Renal cortex interstitium (tissue), 11 donors: Measurements from ENCODE around the gene PLEKHF1. TPM values are rescaled to one million over a fixed set of nuclear protein-coding genes. Genes with fewer than 3 reads are reported as not detected.

ENCODE experiments used
- DNase-seq, 11 donors: peaks; one replicate each; pipeline ENCODE4 v3.0.0-alpha.2; 2013; ENCODE audit warnings: low read depth in 9 of 11, low spot score in 4 of 11; ENCODE audit errors: extremely low read depth in 1 of 11
- polyA plus RNA-seq, 3 donors: library from polyadenylated mRNA; unstranded; fragments of 120-200 nt; gene quantifications; one replicate each; pipeline ENCODE4 v1.2.1, GENCODE V29; 2013; ENCODE audit not compliant: insufficient read length in 3 of 3

The PLEKHF1 gene
- polyA plus RNA-seq, 3 donors: 1.3 to 2.1 (median 2.0) TPM

DNA sequence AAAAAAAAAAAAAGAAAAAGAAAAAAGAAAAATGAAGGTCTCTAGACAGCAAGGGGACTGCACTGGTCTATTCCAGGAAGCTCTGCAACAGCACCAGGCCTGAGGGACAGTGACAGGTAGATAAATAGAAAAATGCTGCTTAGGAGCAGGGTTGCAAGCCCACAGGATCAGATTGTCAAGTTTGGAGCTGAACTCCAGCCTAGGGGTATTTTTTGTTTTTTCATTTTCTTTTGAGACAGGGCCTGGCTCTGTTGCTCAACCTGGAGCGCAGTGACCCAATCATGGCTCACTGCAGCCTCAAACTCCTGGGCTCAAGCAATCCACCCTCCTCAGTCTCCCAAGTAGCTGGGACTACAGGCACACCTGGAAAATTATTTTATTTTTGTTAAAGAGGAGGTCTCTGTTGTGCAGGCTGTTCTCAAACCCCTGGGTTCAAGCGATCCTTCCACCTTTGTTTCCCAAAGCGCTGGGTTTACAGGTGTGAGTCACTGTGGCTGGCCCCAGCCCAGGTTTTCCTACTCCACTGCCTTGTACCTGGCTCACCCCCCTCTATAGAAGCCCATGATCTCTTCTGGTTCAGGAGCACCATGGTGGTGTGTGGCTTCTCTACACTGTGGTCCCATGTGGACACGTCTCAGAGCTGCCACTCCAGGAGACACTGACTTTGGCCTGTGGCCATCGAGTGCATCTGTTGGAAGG, 35.3 kb upstream of the PLEKHF1 start:
- DNase-seq: no peak

DNA sequence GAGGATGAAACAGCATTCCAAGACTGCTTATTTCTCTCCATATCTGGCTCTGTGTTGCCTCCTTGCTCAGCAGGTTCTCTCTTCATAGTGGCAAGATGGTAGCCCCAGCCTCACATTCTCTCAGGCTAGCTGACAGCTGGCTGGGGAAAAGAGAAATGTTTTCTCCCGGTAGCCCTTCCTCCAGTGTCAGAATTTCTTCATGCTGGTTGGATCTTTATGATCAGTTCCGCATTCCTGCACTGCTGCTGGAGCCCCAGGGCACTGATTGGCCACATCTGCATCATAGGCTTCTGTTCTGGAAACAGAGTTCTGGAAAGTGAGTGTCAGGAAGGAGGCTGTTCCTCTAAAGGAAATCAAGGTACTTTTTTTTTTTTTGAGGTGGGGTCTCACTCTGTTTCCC, 34.6 kb upstream of the PLEKHF1 start:
- DNase-seq: no peak

DNA sequence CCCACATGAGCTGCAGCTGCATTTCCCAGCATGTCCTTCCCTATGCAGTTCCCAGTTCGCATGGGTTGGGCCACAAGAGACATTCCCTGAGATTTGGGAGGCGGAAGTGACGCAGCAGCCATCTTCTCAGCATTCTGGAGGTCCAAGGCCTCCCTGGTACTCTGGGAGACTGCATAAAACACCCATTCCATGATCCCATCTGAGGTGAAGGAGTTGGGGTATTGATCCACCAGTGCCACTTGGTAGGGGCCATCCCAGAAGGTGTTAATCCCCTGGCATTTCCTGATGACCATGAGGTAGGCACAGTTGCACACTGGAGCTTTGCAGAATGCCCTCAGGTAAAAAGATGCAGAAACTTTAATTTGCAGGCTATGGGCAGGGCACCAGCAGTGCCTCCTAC, 33.8 kb upstream of the PLEKHF1 start:
- no peak for DNase-seq

DNA sequence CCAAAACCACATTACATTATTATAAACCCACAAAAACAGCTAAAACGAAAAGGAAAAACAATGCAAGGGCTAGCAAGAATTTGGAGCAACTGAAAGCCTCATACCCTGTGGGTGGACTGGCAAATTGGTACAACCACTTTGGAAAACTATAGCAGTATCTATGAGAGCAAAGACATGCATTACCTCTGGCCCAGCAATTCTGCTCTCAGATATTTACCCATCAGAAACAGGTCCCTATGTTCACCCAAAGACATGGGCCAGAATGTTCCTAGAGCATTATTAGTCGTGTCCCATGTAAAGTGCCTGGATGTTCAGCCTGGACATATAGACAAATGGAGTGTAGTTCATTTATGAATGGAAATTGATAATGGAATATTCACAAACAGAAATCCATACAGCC, 31.3 kb upstream of the PLEKHF1 start:
- no peak for DNase-seq

DNA sequence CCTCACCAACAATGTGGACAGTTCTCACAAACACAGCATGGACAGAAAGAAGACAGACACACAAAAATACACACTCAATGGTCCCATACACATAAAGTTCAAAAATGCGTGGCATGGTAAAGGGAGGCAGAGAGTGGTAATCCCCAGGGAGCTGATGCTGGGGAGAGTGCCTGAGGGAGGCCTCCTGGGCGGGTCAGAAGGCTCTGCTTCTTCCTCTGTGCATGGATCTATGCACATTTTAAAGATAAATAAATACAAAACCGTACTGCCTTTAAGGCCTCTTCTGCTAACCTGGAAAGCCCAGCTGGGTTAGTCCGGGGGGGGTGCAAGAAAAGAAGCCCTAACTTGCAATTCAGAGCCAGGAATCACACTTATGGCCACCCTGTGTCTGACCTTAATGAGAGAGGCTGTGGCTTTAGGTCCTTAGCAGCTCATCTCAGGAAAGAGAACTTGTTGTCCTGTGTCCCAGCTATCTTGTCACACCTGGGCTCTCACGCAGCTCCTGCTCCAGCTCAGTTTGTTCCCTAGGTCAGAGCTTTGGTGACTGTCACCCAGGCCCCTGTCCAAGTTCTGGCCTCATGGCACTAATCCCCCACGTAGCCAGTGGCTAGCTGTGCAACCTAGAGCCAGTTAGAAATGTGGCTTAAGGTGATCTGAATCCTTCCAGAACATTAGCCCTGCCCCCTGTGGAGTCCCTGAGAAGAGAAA, 30.7 kb upstream of the PLEKHF1 start:
- DNase-seq: no peak

DNA sequence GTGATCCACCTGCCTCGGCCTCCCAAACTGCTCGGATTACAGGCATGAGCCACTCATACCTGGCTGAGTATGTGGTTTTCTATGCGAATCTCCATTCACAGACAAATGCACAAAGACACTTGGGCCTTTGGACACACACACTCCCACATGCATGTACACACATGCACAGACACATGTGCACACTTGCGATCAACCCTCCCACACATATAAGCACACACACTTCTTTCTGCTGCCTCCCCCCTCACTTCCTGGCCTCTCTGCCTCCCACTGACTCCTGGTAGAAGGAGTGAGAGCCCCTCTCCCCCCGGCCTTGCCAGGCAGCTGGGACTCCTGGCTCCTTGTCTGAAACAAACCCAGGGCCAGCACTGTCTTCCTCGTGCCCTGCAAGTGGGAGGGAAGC, 29.3 kb upstream of the PLEKHF1 start:
- DNase-seq: no peak

DNA sequence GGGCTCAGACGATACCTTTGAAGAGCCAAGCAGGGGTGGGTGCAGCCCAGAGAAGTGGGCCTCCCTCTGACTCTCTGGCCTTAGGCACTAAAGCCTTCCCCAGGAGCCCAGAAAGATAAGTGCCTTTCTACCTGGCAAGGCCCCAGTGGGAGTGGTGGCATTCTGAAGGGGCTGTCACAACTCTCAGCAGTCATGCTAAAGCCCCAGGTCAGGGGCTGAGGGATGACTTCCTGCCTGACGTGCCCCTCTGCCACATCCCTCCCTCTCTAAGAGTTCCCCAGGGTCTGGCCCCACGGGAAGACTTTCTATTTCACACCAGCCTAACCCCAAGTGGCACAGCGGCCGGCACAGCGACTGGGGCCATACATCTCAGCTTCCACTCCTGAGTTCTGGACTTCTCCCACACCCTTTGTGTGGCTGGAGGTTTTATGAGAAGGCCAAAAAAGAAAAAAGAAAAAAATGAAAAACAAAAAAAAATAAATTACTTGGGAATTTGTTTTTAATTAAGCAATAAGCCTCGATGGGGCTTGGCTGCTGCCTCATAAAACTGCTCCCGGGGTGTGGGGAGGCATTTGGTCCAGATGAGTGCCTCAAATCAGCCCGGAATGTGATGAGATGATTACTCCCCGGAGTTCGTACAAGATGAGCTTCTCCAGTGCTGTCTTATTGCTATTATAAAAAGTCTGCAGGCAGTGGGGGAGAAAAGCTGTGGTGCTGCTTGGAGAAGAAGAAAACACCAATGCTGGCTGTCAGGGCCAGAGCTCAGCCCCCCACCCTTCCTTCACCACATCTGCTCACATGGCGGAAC, 28.5 kb upstream of the PLEKHF1 start:
- DNase-seq: no peak

DNA sequence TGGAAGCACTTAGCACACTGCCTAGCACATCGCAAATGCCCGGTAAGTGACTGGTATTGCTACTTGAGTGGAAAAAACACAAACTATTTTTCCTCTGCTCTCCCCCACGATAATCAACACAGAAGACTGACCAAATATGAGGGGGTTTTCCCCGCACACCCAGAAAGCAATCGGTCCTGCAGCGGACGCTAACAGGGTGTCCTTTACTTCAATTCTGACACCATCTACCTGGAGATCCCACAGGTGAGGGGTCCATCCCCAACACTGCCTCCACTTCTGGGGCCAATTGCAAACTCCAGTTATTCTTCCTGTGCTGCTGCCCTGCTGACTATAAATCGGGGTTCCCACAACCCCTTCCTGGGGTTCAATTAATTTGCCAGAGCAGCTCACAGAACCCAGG, 26.2 kb upstream of the PLEKHF1 start:
- DNase-seq: no peak

DNA sequence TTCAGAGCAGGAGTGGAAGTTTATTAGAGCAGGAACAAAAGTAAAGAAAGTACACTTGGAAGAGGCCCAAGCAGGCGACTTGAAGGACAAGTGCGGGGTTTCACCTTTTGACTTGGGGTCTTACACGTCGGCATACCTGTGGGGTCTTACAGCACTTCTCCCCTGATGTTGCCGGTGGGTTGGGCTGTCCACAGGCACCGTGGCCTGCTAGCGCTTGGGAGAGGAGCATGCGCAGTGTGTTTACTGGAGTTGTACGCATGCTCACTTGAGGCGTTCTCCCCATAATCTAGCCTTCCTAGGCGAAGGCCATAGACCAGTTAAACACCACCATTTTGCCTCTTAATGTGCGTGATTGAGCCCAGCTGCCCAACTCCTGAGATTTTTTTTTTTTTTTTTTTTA, 25.0 kb upstream of the PLEKHF1 start:
- no peak for DNase-seq

DNA sequence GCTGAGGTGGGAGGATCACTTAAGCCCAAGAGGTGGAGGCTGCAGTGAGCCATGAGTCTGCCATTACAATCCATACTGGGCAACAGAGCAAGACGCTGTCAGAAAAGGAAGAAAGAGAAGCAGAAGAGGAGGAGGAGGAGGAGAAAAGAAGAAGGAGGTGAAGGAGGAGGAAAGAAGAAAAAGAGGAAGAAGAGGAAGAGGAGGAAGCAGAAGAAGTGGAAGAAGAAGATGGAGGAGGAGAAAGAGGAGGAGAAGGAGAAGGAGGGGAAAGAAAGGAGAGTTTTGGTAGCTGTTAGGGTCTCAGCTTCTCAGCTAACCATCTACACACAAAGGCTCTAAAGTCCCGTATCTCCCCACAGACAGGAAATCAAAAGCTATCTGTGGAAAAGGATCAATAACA, 23.7 kb upstream of the PLEKHF1 start:
- no peak for DNase-seq

DNA sequence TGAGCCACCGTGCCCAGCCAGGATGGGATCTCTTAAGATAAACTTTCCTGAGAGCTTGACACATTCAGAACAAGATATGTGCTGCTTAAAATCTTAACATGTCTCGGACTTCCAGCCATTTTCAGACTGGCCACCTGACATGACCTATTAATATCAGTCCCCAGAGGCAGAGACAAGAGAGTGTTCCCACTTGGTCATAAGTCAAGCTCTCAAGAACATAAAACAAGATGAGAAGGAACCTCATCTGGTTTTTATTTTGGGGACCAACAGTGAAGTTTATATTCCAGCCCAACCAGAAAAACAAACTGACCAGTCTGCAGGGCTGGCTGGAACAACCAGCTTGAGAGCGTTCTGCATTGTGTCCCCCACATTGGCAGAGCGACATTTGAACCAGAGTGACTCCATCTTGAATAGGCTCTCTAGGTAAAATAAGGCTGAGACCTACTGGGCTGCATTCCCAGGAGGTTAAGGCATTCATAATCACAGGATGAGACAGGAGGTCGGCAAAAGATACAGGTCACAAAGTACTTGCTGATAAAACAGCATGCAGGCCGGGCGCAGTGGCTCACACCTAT, 21.8 kb upstream of the PLEKHF1 start:
- no peak for DNase-seq

DNA sequence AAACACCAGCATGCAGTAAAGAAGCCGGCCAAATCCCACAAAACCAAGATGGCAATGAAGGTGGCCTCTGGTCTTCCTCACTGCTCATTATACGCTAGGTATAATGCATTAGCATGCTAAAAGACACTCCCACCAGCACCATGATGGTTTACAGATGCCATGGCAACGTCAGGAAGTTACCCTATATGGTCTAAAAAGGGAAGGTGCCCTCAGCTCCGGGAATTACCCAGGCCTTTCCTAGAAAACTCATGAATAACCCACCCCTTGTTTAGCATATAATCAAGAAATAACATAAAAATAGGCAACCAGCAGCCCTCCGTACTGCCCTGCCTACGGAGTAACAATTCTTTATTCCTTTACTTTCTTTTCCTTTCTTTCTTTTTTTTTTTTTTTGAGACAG, 21.1 kb upstream of the PLEKHF1 start:
- no peak for DNase-seq

DNA sequence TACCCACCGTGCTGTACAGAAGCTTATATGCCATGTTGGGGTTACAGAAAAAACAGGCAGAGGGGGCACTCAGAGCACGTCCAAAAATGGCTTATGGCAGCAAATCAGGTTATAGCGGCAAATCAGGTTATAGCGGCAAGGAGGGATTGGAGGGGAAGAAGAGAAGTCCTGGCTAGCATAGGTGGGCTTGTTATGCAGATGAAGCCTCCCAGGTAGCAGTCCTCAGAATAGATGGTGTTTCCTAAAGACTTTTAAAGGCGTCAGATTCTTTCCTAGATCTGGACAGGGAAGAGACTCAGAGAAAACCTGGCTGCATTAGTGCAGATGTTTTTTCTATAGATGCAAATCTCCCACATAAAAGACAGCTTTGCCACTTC, 19.8 kb upstream of the PLEKHF1 start:
- DNase-seq: no peak

DNA sequence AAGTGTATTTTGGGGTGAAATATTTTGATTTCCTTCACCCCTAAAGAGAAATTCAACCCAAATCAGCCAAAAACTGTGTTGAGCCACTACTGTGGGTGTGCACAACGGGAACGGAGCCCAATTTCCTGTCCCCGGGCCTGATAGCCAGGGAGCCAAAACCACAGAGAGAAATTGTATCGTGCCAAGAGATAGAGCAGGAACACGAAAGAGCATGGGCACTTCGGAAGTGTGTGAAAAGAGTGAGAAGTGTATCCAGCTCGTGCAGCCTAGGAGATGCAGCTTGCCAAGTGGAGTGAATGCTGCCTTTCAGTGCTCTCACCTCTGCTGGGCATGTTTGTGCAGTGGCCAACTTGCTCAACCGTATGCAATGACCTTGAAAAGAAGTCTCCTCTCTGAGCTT, 19.4 kb upstream of the PLEKHF1 start:
- DNase-seq: no peak

DNA sequence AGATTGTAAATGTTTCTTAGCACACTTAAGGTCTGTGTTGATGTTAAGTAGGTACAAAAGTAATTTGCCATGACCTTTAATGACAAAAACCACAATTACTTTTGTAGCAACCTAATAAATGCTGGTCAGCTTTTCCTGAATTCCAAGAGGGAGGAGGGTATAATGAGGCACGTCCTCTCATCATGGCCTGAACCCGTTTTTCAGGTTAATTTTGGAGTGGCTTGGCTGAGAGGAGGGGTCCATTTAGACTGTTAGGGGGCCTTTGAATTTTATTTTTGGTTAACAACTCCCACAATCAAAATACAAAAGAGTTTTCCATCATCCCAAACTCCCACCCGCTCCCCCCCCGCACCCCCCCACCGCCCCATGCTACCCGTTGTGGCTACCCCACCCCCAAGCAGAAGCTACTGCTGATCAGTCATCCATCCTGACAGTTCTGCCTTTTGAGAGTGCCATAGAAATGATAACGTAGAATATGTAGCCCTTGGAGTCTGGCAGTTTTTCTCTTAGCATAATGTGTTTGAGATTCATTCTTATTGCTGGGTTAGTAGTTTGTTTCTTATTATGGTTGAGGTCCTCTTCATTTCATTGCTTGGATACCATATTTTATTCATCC, 14.4 kb upstream of the PLEKHF1 start:
- no peak for DNase-seq

DNA sequence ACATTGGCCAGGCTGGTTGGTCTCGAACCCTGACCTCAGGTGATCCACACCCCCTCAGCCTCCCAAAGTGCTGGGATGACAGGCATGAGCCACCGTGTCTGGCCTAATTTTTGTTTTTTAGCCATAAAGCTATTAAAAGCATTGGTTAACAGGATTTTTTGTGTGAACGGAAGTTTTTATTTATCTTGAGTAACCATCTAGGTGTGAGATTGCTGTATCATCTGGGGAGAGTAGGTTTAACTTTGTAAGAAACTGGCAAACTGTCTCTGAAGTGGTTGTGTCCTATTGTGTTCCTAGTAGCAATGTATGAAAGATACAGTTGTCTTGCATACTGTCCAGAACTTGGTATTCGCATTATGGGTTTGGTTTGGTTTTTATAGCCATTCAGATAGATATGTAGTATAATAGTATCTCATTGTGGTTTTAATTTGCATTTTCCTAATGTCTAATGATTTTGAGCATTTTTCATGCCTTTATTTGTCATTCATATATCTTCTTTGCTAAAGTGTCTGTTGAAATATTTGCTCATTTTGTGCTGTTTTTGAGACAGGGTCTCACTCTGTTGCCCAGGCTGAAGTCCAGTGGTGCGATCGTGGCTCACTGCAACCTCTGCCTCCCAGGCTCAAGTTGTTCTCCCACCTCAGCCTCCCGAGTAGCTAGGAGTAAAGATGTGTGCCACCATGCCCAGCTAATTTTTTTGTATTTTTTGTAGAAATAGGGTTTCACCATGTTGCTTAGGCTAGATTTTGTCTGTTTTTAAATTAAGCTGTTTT, 13.5 kb upstream of the PLEKHF1 start:
- DNase-seq: no peak

DNA sequence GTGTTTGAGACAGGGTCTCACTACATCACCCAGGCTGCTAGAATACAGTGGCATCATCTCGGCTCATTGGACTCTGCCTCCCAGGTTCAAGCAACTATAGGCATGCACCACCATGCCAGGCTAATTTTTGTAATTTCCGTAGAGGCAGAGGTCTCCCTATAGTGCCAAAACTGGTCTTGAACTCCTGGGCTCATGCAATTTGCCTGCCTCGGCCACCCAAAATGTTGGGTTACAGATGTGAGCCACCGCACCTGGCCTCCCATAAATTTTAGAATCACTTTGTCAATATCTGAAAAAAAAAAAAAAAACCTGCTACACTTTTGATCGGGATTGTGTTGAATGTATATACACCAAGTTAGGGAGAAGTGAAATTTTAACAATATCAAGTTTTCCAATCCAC, 11.9 kb upstream of the PLEKHF1 start:
- no peak for DNase-seq

DNA sequence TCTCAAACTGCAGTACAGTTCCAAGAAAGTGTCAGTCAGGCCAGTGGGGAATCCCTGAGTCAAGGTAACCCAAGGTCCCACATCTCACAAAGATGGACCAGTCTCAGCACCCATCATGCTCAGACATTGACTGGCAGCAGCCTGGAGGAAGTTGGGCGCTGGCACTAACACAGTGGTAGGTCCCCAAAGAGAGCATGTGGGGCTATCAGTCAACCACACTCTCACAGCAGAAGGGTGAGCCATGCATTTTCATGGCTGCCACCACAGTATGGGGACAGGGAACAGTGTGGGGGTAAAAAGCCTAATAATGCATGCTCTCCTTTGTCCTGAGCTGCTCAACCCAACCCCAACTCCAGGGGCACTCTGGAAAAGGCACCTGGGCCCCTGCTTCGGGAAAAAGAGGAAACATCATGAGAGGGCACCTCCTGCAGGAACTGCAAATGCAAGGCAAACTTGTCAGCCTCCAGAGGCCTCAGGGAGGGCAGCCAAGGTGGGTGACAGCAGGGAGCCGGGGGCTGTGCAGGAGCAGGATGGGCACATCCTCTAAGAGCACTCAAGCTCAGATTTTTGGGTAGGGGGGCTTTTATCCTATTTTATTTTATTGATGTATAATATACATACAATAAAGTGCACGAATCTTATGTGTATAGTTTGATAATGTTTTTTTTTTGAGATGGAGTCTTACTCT, 9.5 kb upstream of the PLEKHF1 start:
- DNase-seq: no peak
